ENCODE data around the gene CUL1.
A peak's percentile ranks its signal among the peaks of the same experiment; 100 is the strongest.

The CUL1 gene

DNA sequence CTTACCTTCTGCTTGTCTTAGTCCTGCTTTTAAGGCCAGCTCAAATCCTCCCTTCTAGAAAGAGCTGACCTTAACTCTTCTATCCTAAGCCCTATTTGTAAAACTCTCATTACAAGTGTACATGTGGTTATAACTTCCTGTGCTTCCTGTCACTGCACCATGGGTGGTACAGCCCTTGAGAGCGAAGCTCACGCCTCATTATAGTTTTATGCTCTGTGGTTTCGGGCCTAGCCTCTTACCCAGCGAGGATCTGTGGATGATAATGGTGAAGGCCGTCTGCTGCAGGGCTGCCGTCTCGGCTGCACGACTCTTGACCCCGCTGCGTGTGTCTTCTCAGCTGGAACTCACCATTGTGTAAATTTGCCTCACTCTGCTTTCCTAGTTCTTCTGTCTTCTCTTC lies 74.6 kb downstream of the CUL1 start:
- FAIRE-seq (peak; percentile 17), DNase-seq (ENCODE audit: insufficient read length) (no peak)
- TF ChIP-seq TAF1 (IDR thresholded peaks at IDR 0.05; ENCODE audit: borderline replicate concordance, low read depth, low read length) (no peak), POLR2AphosphoS5 (IDR thresholded peaks at IDR 0.05; ENCODE audit: low read depth, low read length) (no peak), POLR2A (IDR thresholded peaks at IDR 0.05; ENCODE audit: low read depth, low read length) (no peak)

DNA sequence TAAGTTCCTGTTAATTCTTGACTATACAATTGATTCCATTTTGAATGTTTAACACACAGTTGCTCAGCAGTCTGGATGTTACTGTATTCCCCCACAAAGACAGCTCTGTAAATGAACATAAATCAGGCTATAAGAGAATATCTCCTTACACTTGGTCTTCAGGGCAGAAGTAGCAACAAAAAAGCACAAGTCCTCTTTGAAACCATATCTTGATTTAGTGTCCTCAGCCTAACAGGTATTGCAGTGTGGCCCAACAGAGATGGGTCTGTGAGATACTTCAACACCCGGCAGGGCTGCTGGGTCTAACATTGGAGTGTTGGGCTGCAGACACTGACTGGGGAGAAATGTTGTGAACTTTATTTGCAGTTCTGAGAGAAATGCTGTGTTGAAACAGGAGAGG lies 75.8 kb downstream of the CUL1 start:
- DNase-seq (ENCODE audit: insufficient read length) (no peak), FAIRE-seq (no peak)
- TF ChIP-seq POLR2A (IDR thresholded peaks at IDR 0.05; ENCODE audit: low read depth, low read length): no peak
- no peak for TF ChIP-seq POLR2AphosphoS5 (IDR thresholded peaks at IDR 0.05; ENCODE audit: low read depth, low read length)
- no peak for TF ChIP-seq TAF1 (IDR thresholded peaks at IDR 0.05; ENCODE audit: borderline replicate concordance, low read depth, low read length)

DNA sequence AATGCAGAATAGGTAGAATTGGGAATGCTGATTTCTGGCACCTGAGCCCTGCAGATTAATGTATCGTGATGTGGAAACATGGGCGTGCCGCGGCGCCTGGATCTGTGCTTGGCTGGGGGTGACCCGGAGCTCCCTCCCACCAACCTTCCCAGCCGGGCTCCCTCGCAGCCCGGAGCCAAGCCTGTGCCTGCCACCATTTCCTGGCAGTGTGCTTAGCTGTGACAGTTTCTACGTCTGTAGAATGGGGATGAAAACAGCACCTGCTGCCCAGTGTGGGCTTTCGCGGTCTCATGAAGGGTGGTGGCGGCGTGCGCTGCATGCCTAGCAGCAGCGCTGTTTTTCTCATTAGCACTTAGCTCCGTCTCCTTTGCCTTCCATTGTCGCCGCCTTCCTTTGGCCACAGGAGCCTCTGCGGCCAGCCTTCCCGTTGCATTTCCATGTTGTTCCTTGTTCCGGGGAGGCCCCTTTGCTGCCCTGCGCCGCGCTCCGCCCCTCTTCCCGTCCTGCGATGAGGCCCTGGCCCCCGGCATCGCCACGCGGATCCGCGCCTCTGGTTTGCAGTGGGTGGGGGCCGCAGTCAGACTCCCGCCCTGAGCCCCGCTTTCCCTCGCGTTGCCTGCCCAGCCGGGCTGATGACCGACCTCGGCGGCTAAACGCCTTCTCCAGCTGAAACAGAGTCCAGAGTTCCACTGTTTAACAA lies 84.2 kb downstream of the CUL1 start:
- DNase-seq (ENCODE audit: insufficient read length): no peak
- FAIRE-seq: no peak
- no peak for TF ChIP-seq POLR2A (IDR thresholded peaks at IDR 0.05; ENCODE audit: low read depth, low read length)
- TF ChIP-seq POLR2AphosphoS5 (IDR thresholded peaks at IDR 0.05; ENCODE audit: low read depth, low read length): no peak
- no peak for TF ChIP-seq TAF1 (IDR thresholded peaks at IDR 0.05; ENCODE audit: borderline replicate concordance, low read depth, low read length)

DNA sequence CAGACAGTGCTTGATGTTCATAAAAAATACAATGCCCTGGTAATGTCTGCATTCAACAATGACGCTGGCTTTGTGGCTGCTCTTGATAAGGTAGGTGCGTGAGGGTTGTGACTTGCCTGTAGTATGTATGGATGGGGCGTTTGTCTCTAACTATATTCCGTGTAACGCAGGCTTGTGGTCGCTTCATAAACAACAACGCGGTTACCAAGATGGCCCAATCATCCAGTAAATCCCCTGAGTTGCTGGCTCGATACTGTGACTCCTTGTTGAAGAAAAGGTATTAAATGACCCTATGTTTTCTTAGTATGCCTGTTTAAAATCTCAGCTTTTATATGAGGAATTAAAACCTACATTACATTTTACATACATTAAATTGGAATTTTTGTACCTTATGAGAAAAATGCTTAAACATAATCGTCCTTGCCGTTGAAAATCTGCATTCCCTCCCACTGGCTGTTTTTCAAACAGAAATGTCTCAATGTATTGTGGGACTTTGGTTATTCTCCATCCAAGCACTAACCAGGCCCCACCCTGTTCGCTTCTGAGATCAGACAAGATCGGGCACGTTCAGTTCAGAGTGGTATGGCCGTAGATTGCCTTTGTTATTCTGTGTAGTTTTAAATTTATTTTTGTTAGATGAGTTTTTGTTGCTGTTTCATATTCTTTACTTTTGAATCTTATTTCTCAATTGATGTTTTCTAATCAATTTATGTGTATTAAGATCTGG lies 85.3 kb downstream of the CUL1 start:
- TF ChIP-seq TAF1 (IDR thresholded peaks at IDR 0.05; ENCODE audit: borderline replicate concordance, low read depth, low read length): no peak
- TF ChIP-seq POLR2AphosphoS5 (IDR thresholded peaks at IDR 0.05; ENCODE audit: low read depth, low read length): no peak
- no peak for TF ChIP-seq POLR2A (IDR thresholded peaks at IDR 0.05; ENCODE audit: low read depth, low read length)
- DNase-seq (ENCODE audit: insufficient read length) (no peak), FAIRE-seq (no peak)

DNA sequence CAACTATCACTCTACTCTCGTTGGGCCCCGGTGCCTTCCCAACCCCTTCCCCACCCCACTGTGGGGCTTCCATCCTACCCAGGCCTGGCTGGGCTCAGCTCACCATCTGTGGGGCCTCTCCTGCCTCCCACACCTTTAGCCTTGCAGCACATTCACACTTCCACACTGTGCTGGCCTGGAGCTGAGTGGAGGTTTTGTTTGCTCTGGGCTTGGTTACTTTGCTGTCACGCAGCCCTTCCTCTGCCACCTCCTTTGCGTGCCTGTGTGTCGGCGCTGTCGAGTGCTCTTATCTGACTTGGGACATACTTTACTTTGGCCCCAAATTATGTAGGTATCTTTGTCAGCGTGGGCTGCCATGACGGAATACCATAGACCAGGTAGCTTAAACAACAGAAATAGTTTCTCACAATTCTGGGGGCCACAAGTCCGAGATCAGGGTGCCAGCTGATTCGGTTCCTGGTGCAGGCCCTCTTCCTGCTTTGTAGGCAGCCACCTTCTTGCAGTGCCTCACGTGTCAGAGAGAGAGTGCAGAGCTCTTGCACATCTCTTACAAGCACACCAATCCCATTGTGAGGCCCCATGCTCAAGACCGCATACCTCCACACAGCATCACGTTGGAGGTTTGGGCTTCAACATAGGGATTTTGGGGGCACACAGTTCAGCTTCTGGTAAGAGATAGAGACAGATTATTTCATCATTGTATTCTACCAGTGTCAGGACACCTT lies 89.0 kb downstream of the CUL1 start:
- DNase-seq (ENCODE audit: insufficient read length) (no peak), FAIRE-seq (no peak)
- TF ChIP-seq POLR2AphosphoS5 (IDR thresholded peaks at IDR 0.05; ENCODE audit: low read depth, low read length) (no peak), POLR2A (IDR thresholded peaks at IDR 0.05; ENCODE audit: low read depth, low read length) (no peak), TAF1 (IDR thresholded peaks at IDR 0.05; ENCODE audit: borderline replicate concordance, low read depth, low read length) (no peak)

DNA sequence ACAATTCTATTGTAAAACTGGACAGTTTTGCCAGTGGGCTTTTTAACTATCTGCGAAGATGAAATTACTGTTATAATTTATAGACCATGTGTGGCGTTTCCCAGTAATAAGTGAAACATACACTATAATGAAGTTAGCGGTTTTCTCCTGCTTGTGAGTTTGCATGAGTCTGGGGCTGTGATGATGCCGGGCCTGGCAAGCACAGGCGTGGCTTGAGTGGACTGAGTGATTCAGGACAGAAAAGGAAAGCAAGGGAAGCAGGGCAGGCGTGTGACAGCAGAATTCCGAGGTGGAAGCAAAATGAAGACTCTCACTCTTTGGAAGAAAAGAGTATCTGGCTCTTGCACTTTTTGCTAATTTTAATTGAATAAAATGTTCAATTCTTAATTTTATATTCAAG lies 90.5 kb downstream of the CUL1 start:
- DNase-seq (ENCODE audit: insufficient read length): no peak
- TF ChIP-seq TAF1 (IDR thresholded peaks at IDR 0.05; ENCODE audit: borderline replicate concordance, low read depth, low read length): no peak
- no peak for TF ChIP-seq POLR2A (IDR thresholded peaks at IDR 0.05; ENCODE audit: low read depth, low read length)
- TF ChIP-seq POLR2AphosphoS5 (IDR thresholded peaks at IDR 0.05; ENCODE audit: low read depth, low read length): no peak
- FAIRE-seq: no peak

DNA sequence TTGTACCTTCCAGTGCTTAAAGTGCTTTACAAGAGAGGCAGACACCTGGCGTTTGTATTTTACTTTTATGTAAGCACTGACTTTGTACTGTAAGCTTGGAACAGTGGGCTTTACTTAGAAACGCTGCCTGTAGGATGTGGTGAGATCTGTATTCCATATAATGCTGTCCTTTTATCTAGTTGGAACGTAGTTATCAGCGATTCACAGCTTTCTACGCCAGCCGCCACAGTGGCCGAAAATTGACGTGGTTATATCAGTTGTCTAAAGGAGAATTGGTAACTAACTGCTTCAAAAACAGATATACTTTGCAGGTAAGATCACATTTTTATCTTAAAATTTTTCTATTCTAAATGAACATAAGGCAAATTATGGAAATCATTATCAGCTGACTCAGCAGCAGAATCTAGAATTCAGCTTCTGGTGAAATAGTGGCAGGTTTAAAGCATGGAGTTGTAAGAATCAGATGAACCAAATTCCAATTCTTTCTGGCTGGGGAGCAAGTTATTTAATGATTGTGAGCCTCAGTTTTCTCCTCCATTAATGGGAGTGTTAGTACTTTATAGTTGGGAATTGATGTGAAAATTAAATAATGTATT lies 91.5 kb downstream of the CUL1 start:
- TF ChIP-seq POLR2AphosphoS5 (IDR thresholded peaks at IDR 0.05; ENCODE audit: low read depth, low read length) (no peak), POLR2A (IDR thresholded peaks at IDR 0.05; ENCODE audit: low read depth, low read length) (no peak), TAF1 (IDR thresholded peaks at IDR 0.05; ENCODE audit: borderline replicate concordance, low read depth, low read length) (no peak)
- no peak for DNase-seq (ENCODE audit: insufficient read length)
- no peak for FAIRE-seq

DNA sequence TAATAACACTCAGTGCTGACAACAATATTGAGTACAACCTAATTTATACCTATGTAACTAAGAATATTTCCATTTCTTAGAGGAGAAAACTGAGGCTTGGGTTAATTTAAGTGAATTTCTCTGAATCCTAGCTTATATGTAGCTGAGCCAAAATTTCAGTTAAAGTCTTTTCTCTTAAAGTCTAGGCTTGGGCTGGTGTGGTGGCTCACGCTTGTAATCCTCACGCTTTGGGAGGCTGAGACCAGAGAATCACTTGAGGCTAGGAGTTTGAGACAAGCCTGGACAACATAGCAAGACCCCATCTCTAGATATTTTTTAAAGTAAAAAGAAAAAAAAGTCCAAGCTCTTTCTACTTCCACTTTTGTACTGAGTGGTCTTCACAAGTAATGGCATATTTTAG lies 92.1 kb downstream of the CUL1 start:
- no peak for TF ChIP-seq TAF1 (IDR thresholded peaks at IDR 0.05; ENCODE audit: borderline replicate concordance, low read depth, low read length)
- no peak for TF ChIP-seq POLR2AphosphoS5 (IDR thresholded peaks at IDR 0.05; ENCODE audit: low read depth, low read length)
- no peak for TF ChIP-seq POLR2A (IDR thresholded peaks at IDR 0.05; ENCODE audit: low read depth, low read length)
- FAIRE-seq (no peak), DNase-seq (ENCODE audit: insufficient read length) (no peak)

DNA sequence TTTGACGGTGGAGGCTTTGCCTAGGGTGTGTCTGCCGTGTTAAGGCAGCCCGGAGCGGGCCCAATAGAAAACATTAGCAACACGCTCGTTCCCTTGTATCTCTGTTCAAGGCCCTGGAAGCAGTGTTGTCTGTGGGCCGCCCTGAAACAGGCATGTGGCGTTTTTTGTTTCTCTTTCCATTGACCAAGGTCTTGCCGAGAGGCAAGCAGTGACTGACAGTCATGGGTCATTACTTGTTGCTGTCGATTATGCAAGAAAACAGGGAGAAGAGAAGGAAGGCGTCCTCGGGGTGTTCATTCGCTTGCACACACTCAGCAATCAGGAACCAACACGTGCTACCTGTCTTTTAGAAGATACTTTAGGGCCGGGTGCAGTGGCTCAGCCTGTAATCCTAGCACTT lies 92.8 kb downstream of the CUL1 start:
- DNase-seq (ENCODE audit: insufficient read length): no peak
- TF ChIP-seq POLR2A (IDR thresholded peaks at IDR 0.05; ENCODE audit: low read depth, low read length): no peak
- no peak for TF ChIP-seq TAF1 (IDR thresholded peaks at IDR 0.05; ENCODE audit: borderline replicate concordance, low read depth, low read length)
- TF ChIP-seq POLR2AphosphoS5 (IDR thresholded peaks at IDR 0.05; ENCODE audit: low read depth, low read length): no peak
- FAIRE-seq: no peak

DNA sequence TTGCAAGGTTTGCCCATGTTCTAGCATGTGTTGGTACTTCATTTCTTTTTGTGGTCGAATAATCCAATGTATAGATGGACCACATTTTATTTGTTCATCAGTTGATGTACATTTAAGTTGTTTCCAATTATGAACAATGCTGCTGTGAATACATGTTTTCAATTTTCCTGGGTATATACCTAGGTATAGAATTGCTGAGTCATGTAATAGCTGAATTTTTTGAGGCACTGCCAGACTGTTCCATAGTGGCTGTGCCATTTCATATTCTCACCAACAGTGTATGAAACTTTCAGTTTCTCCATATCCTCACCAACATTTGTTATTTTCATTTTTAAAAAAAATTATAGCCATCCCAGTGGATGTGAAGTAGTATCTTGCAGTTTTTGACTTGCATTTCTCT lies 94.9 kb downstream of the CUL1 start:
- FAIRE-seq (no peak), DNase-seq (ENCODE audit: insufficient read length) (no peak)
- TF ChIP-seq TAF1 (IDR thresholded peaks at IDR 0.05; ENCODE audit: borderline replicate concordance, low read depth, low read length) (no peak), POLR2AphosphoS5 (IDR thresholded peaks at IDR 0.05; ENCODE audit: low read depth, low read length) (no peak), POLR2A (IDR thresholded peaks at IDR 0.05; ENCODE audit: low read depth, low read length) (no peak)

DNA sequence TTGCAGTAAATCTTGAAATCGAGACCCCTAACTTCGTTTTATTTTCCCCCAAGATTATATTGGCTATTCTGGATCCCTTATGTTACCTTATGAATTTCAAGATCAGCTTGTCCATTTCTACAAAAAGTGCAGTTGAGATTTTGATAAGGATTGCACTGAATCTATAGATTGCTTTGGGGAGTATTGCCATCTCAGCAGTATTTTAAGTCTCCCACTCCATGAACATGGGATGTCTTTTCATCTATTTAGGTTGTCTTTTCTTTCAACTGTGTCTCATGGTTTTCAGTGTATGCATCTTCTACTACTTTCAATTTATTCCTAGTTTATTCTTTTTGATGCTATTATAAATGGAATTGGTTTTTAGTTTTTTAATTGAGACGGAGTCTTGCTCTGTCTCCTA lies 95.8 kb downstream of the CUL1 start:
- no peak for TF ChIP-seq TAF1 (IDR thresholded peaks at IDR 0.05; ENCODE audit: borderline replicate concordance, low read depth, low read length)
- no peak for TF ChIP-seq POLR2AphosphoS5 (IDR thresholded peaks at IDR 0.05; ENCODE audit: low read depth, low read length)
- no peak for TF ChIP-seq POLR2A (IDR thresholded peaks at IDR 0.05; ENCODE audit: low read depth, low read length)
- FAIRE-seq (no peak), DNase-seq (ENCODE audit: insufficient read length) (no peak)
